Spleen (tissue), 11 donors: ENCODE measurements around the gene NTF4. TPM values are rescaled to one million over a fixed set of nuclear protein-coding genes. Genes with fewer than 3 reads are reported as not detected.
"Not testable (repeated sequence)": the region's sequence is repeated elsewhere in the genome, so short reads cannot be mapped to it uniquely, and the experiment has no call there.

ENCODE experiments used
- DNase-seq: peaks from one replicate; pipeline ENCODE4 v3.0.0-alpha.2; 2020
- H3K27ac ChIP-seq, 8 donors: fragments of 200-600 bp; sonication (generic) in 7 of 8; 1 replicate in 4 of 8; 2 replicates in 4 of 8; pipeline versions ENCODE4 v1.5.0 to v1.8.0; 2016 to 2021; ENCODE audit warnings: inconsistent platforms in 4 of 8, mild to moderate bottlenecking in 4 of 8, moderate library complexity in 1 of 8
- H3K27me3 ChIP-seq, 7 donors: fragments of 200-600 bp; sonication (generic) in 6 of 7; replicated peaks in 1 of 7; 1 replicate in 4 of 7; 2 replicates in 3 of 7; pipeline versions ENCODE4 v1.5.0 to v1.8.0; 2016 to 2021; ENCODE audit warnings: inconsistent platforms in 3 of 7, mild to moderate bottlenecking in 1 of 7
- H3K36me3 ChIP-seq, 6 donors: fragments of 200-600 bp; sonication (generic) in 5 of 6; 1 replicate in 4 of 6; 2 replicates in 2 of 6; pipeline versions ENCODE4 v1.5.0 to v1.8.0; 2016 to 2021; ENCODE audit warnings: inconsistent platforms in 2 of 6
- H3K4me1 ChIP-seq, 6 donors: fragments of 200-600 bp; sonication (generic) in 5 of 6; 1 replicate in 3 of 6; 2 replicates in 3 of 6; pipeline versions ENCODE4 v1.5.0 to v1.8.0; 2016 to 2021; ENCODE audit warnings: inconsistent platforms in 3 of 6
- H3K4me3 ChIP-seq, 8 donors: fragments of 200-600 bp; sonication (generic) in 7 of 8; 1 replicate in 4 of 8; 2 replicates in 4 of 8; pipeline versions ENCODE4 v1.5.0 to v1.8.0; 2016 to 2021; ENCODE audit warnings: inconsistent platforms in 4 of 8, mild to moderate bottlenecking in 4 of 8, moderate library complexity in 2 of 8
- H3K9me3 ChIP-seq, 8 donors: fragments of 200-600 bp; sonication (generic) in 7 of 8; 1 replicate in 4 of 8; 2 replicates in 4 of 8; pipeline versions ENCODE4 v1.5.0 to v1.8.0; 2016 to 2021; ENCODE audit warnings: inconsistent platforms in 4 of 8
- POLR2A ChIP-seq, 3 donors: fragments of 450-650 bp; IDR thresholded peaks; one replicate each; pipeline ENCODE4 v1.5.1; 2017; ENCODE audit warnings: antibody characterized with exemption in 3 of 3, mild to moderate bottlenecking in 1 of 3
- POLR2AphosphoS5 ChIP-seq, 3 donors: sonication (generic); formaldehyde crosslinking; IDR thresholded peaks; one replicate each; pipeline ENCODE4 v1.5.1; 2017; ENCODE audit warnings: antibody characterized with exemption in 3 of 3
- WGBS, 5 donors: extraction: QIAGEN DNeasy Blood & Tissue Kit in 3 of 5; methylation state at CpG; one replicate each; pipeline versions ENCODE4 v1.1.5 to v1.1.7; 2013 to 2018; 5-methylcytosine and 5-hydroxymethylcytosine counted together
- intact Hi-C: fragments of 100-400 bp; cut with DNase I; formaldehyde crosslinking; loops from one replicate; pipeline ENCODE4 v1.15.0; 2023; ENCODE audit warnings: low total_unique reads
- polyA plus RNA-seq, 3 donors: library from polyadenylated mRNA; stranded (reverse); fragments of 200-250 nt; gene quantifications; one replicate each; pipeline ENCODE4 v1.2.1, GENCODE V29; 2013
- total RNA-seq, 7 donors: library from RNA; depleted of rRNA in 3 of 7; stranded (reverse); fragments of >200 nt in 3 of 7; fragmentation: NEBNext Ultra II Directional in 4 of 7; extraction: Animal tissue kit (Norgen Biotek cat#: 25700) in 4 of 7; gene quantifications; one replicate each; pipeline versions ENCODE4 v1.1.0 to v1.2.1, GENCODE V29; 2016 to 2021
- TF ChIP-seq, protein P1 (sequence below), 11 experiments: fragments of 200-600 bp in 7 of 11; fragments of 450-650 bp in 4 of 11; sonication (generic) in 4 of 11; IDR thresholded peaks in 8 of 11; conservative IDR thresholded peaks in 3 of 11; 1 replicate in 7 of 11; 2 replicates in 4 of 11; pipeline versions ENCODE4 v1.4.0 to v1.8.0; 2016 to 2021; ENCODE audit warnings: antibody characterized with exemption in 11 of 11, inconsistent platforms in 4 of 11, mild to moderate bottlenecking in 1 of 11
- donor health status: healthy with polysubstance abuse.
- donor health status: DM: no; HTN: no; CAD: no; lungs with moderate emphysema.
- donor health status: DM: no; HTN: no; CAD: no.
- donor health status: Bipolar disorder and iron deficiency.
- donor health status: healthy.
- donor health status: DM: no; HTN: no; CAD: no.
- donor health status: DM: yes; HTN: yes; CAD: no.

The NTF4 gene
- total and polyA plus RNA-seq, 10 donors: not detected

GRCh38 chr19:49061000-49061399 is 3.6 kb downstream of the NTF4 start:
- H3K27me3 ChIP-seq: peaks cover 0 to 96% (median 59%) of the 10 kb centered on the region in 7 donors
- no peaks in the 10 kb centered on the region for H3K36me3 ChIP-seq
- no peaks in the 10 kb centered on the region for H3K9me3 ChIP-seq
- WGBS, 5 donors: 83 to 96% (median 89%) methylated on average over 2 of the region's 2 CpGs
- no peak overlapping the region for H3K27ac ChIP-seq
- no peak overlapping the region for H3K4me3 ChIP-seq
- no peak for DNase-seq
- intact Hi-C loops: no loop called here
- TF ChIP-seq POLR2AphosphoS5 (IDR thresholded peaks at IDR 0.05) (no peak), POLR2A (IDR thresholded peaks at IDR 0.05) (no peak)
- TF ChIP-seq, protein P1, sequence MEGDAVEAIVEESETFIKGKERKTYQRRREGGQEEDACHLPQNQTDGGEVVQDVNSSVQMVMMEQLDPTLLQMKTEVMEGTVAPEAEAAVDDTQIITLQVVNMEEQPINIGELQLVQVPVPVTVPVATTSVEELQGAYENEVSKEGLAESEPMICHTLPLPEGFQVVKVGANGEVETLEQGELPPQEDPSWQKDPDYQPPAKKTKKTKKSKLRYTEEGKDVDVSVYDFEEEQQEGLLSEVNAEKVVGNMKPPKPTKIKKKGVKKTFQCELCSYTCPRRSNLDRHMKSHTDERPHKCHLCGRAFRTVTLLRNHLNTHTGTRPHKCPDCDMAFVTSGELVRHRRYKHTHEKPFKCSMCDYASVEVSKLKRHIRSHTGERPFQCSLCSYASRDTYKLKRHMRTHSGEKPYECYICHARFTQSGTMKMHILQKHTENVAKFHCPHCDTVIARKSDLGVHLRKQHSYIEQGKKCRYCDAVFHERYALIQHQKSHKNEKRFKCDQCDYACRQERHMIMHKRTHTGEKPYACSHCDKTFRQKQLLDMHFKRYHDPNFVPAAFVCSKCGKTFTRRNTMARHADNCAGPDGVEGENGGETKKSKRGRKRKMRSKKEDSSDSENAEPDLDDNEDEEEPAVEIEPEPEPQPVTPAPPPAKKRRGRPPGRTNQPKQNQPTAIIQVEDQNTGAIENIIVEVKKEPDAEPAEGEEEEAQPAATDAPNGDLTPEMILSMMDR (IDR thresholded peaks at IDR 0.05 in 8 of 11, conservative IDR thresholded peaks at IDR 0.05 in 3 of 11): no peak
- H3K4me1 ChIP-seq: peaks cover 18 to 36% (median 27%) of the 10 kb centered on the region in 6 donors

- Histone ChIP-seq H3K9me3 (no peaks in the 10 kb centered on the region), H3K4me1 (peaks cover 14 to 30% (median 23%) of the 10 kb centered on the region in 6 donors), H3K27me3 (peaks cover 0 to 90% (median 41%) of the 10 kb centered on the region in 7 donors), H3K27ac (no peak overlapping the region), H3K36me3 (no peaks in the 10 kb centered on the region), H3K4me3 (no peak overlapping the region)
- no peak for TF ChIP-seq POLR2AphosphoS5 (IDR thresholded peaks at IDR 0.05)
- TF ChIP-seq, protein P1 (IDR thresholded peaks at IDR 0.05 in 8 of 11, conservative IDR thresholded peaks at IDR 0.05 in 3 of 11): no peak
- no peak for TF ChIP-seq POLR2A (IDR thresholded peaks at IDR 0.05)
- intact Hi-C loops: no loop called here
- no peak for DNase-seq
- WGBS, 5 donors: 53 to 69% (median 60%) methylated on average over 9 of the region's 9 CpGs
These were observed 5.6 kb downstream of the NTF4 start for GRCh38 chr19:49059053-49059452.

DNA sequence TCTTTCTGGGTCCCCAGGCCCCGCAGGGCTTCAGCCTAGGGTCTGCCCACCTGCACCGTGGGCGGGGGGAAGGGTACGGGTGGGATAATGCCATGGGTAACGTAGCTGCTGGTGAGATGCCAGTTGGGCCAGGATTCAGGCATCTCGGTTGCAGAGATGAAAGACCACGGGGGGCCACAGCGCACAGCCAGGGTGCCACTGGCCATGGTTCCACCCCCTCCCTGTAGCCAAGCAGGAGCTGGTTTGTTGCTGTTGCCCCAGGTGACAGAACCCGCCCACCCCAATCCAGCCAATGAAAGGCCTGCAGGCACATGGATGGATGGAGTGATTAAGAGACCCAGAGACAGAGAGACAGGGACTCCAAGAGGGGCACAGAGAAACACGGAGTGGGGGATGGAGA is 6.1 kb downstream of the NTF4 start:
- peaks cover 14 to 30% (median 23%) of the 10 kb centered on the region in 6 donors for H3K4me1 ChIP-seq
- DNase-seq: no peak
- 44 to 62% (median 48%) methylated on average over 8 to 10 of the region's 10 CpGs for WGBS, 5 donors
- no peak overlapping the region for H3K27ac ChIP-seq
- no peaks in the 10 kb centered on the region for H3K9me3 ChIP-seq
- H3K4me3 ChIP-seq: no peak overlapping the region
- intact Hi-C loops: no loop called here
- H3K27me3 ChIP-seq: peaks cover 0 to 85% (median 36%) of the 10 kb centered on the region in 7 donors
- TF ChIP-seq POLR2A (IDR thresholded peaks at IDR 0.05): no peak
- TF ChIP-seq, protein P1 (IDR thresholded peaks at IDR 0.05 in 8 of 11, conservative IDR thresholded peaks at IDR 0.05 in 3 of 11): no peak
- no peak for TF ChIP-seq POLR2AphosphoS5 (IDR thresholded peaks at IDR 0.05)
- no peaks in the 10 kb centered on the region for H3K36me3 ChIP-seq

- no peak for TF ChIP-seq POLR2A (IDR thresholded peaks at IDR 0.05)
- TF ChIP-seq POLR2AphosphoS5 (IDR thresholded peaks at IDR 0.05): peak in 1 of 3 donors; percentile 14
- intact Hi-C loops: no loop called here
- Histone ChIP-seq H3K27me3 (peaks cover 0 to 77% (median 33%) of the 10 kb centered on the region in 7 donors), H3K9me3 (no peaks in the 10 kb centered on the region), H3K4me1 (peaks cover 14 to 30% (median 23%) of the 10 kb centered on the region in 6 donors), H3K4me3 (peak within 1 kb of the TSS; percentile 33 to 73 (median 51)), H3K27ac (no peak within 1 kb of the TSS), H3K36me3 (no peaks in the 10 kb centered on the region)
- DNase-seq: peak; percentile 79
- 4 to 10% (median 6%) methylated on average over 17 to 38 of the region's 38 CpGs for WGBS, 5 donors
These were observed 6.9 kb downstream of the NTF4 start, which contains the start of gene CGB7 for GRCh38 chr19:49057636-49058234. TSS of gene CGB7 (minus strand) at chr19:49057749. CDS start at chr19:49055375, 2,374 bp downstream.

DNA sequence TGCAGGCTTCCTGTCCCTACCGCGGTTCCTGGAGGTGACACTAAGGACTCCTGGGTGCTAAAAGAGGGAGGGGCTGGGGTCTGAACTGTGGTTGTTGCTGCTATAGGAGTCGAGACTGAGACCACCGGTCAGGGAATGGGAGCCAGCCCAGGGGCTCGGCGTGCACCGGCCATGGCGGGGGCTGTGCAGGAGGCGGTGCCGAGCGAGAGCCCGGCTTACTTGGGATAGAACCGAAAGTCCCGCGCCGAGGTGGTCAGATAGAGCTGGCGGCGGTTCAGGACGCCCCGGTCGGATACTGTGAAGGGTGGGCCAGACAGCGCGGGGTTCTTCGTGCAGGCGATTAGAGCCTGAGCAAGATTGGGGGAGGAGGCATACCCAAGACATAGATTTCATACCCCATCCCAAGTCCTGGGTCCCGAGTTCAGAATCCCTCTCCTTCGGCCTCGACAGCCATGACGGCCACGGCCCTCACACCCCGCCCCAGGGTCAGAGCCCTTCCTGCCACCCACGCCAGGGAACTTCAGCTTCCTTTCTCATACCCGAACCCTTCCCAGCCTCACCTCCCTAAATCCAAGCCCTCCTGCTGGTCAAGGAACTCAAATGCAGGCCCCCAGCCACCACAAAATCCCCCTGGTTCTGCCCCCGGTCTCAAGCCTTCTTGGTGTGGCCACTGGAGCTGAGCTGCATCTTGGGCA is 7.6 kb downstream of the NTF4 start:
- not testable (repeated sequence) for DNase-seq
- peak overlapping the region; percentile 33 to 73 (median 51) for H3K4me3 ChIP-seq

More for the DNA sequence above, 7.6 kb downstream of the NTF4 start:
- intact Hi-C loops, H3K27ac ChIP-seq, H3K9me3 ChIP-seq, H3K36me3 ChIP-seq: not testable (repeated sequence)
- WGBS, 5 donors: 1 to 13% (median 2%) methylated on average over 20 to 34 of the region's 34 CpGs
- Histone ChIP-seq H3K4me1 (peaks cover 14 to 30% (median 23%) of the 10 kb centered on the region in 6 donors), H3K27me3 (peaks cover 0 to 70% (median 26%) of the 10 kb centered on the region in 7 donors)
